Bronchial epithelial cell (primary cell): ENCODE measurements around the gene NR0B1. TPM values are rescaled to one million over a fixed set of nuclear protein-coding genes. Genes with fewer than 3 reads are reported as not detected.
A peak's percentile ranks its signal among the peaks of the same experiment; 100 is the strongest.

Source experiments
- DNase-seq: peaks from one replicate; pipeline ENCODE4 v3.0.0-alpha.2; 2010; ENCODE audit warnings: low read depth
- FAIRE-seq: peaks from 2 replicates; lab custom pipeline; 2011; peaks lifted over from hg19 to GRCh38; lab: Jason Lieb, UNC
- H3K27me3 ChIP-seq: 2 replicates; pipeline ENCODE4 v1.5.1; 2011; ENCODE audit warnings: low read length; ENCODE audit not compliant: control insufficient read depth, insufficient read depth
- H3K36me3 ChIP-seq: 2 replicates; pipeline ENCODE4 v1.5.1; 2011; ENCODE audit warnings: low read length; ENCODE audit not compliant: control insufficient read depth, insufficient read depth
- H3K4me3 ChIP-seq: 2 replicates; pipeline ENCODE4 v1.5.1; 2011; ENCODE audit warnings: mild to moderate bottlenecking, low read depth, low read length, control low read depth
- total RNA-seq: library from RNA; depleted of rRNA; stranded (reverse); fragments of >200 nt; gene quantifications from 2 replicates; pipeline ENCODE4 v1.2.1, GENCODE V29; 2014
- TF ChIP-seq, protein P1 (sequence below): IDR thresholded peaks from 2 replicates; pipeline ENCODE4 v1.5.1; 2011; ENCODE audit warnings: mild to moderate bottlenecking, moderate library complexity, low read length, control low read depth, inconsistent platforms; ENCODE audit not compliant: insufficient read depth, severe bottlenecking

NR0B1 gene, protein sequence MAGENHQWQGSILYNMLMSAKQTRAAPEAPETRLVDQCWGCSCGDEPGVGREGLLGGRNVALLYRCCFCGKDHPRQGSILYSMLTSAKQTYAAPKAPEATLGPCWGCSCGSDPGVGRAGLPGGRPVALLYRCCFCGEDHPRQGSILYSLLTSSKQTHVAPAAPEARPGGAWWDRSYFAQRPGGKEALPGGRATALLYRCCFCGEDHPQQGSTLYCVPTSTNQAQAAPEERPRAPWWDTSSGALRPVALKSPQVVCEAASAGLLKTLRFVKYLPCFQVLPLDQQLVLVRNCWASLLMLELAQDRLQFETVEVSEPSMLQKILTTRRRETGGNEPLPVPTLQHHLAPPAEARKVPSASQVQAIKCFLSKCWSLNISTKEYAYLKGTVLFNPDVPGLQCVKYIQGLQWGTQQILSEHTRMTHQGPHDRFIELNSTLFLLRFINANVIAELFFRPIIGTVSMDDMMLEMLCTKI
- 0.26 TPM in 1 of 2 replicates, not detected in the other for total RNA-seq

DNA sequence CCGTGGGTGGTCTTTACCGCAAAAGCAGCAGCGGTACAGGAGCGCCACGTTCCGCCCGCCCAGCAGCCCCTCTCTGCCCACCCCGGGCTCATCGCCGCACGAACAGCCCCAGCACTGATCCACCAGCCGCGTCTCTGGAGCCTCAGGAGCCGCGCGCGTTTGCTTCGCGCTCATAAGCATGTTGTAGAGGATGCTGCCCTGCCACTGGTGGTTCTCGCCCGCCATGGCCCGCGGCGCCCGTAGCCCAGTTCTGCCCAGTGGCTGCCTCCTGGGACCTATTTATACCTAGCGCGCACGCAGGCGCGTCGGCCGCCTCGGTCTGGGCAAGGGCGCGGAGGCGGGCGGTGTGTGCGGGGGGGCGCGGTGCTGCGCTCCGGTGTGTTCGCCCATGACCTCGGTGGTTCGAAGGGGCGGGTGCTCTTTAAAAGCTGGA lies at the start of gene NR0B1:
Gene NR0B1, minus strand, starts transcription at position 252 of the 433 bp plus-strand sequence. Its CDS starts 27 bp downstream, at position 225.
- no peaks in the 10 kb centered on the region for H3K36me3 ChIP-seq
- peak within 1 kb of the TSS; percentile 19 for H3K4me3 ChIP-seq
- FAIRE-seq (no peak), DNase-seq (no peak)
- TF ChIP-seq, protein P1, sequence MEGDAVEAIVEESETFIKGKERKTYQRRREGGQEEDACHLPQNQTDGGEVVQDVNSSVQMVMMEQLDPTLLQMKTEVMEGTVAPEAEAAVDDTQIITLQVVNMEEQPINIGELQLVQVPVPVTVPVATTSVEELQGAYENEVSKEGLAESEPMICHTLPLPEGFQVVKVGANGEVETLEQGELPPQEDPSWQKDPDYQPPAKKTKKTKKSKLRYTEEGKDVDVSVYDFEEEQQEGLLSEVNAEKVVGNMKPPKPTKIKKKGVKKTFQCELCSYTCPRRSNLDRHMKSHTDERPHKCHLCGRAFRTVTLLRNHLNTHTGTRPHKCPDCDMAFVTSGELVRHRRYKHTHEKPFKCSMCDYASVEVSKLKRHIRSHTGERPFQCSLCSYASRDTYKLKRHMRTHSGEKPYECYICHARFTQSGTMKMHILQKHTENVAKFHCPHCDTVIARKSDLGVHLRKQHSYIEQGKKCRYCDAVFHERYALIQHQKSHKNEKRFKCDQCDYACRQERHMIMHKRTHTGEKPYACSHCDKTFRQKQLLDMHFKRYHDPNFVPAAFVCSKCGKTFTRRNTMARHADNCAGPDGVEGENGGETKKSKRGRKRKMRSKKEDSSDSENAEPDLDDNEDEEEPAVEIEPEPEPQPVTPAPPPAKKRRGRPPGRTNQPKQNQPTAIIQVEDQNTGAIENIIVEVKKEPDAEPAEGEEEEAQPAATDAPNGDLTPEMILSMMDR = no peak
- H3K27me3 ChIP-seq = peaks cover 8% of the 10 kb centered on the region

DNA sequence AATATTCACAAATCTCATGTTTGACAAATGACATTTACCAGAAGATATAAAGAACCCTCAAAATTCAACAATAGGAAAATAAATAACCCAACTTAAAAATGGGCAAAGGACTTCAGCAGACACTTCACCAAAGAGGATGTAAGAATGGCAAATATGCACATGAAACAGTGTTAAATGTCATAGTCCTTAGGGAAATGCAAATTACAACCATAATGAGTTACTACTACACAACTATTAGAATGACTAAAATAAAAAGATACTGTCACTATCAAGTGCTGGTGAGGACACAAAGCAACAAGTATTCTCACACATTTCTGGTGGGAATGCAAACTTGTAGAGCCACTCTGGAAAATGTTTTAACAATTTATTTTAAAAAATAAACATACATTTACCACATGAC lies 40.8 kb upstream of the NR0B1 start:
- TF ChIP-seq, protein P1 = no peak
- FAIRE-seq = no peak
- Histone ChIP-seq H3K36me3 (no peaks in the 10 kb centered on the region), H3K4me3 (no peak overlapping the region), H3K27me3 (no peaks in the 10 kb centered on the region)
- no peak for DNase-seq

DNA sequence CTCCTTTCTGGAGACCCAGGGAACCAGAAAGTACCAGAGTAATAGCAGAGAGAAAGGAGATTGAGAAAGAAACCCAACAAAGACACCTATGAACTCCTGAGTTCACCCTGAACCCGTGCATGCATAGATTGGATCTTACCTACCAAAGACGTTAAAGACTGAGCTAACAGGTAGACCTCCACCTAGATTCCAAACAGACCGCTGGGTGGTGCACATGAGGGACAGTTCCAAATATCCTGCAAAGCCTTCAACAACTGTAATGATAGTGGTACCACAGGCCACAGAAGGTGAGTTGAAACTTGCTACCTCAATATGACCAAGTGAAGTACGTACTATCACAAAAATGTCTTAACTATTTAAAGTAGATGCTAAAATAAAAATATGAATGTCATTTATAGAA lies 34.0 kb upstream of the NR0B1 start:
- Histone ChIP-seq H3K27me3 (no peaks in the 10 kb centered on the region), H3K4me3 (no peak overlapping the region), H3K36me3 (no peaks in the 10 kb centered on the region)
- FAIRE-seq (no peak), DNase-seq (no peak)
- TF ChIP-seq, protein P1 = no peak

DNA sequence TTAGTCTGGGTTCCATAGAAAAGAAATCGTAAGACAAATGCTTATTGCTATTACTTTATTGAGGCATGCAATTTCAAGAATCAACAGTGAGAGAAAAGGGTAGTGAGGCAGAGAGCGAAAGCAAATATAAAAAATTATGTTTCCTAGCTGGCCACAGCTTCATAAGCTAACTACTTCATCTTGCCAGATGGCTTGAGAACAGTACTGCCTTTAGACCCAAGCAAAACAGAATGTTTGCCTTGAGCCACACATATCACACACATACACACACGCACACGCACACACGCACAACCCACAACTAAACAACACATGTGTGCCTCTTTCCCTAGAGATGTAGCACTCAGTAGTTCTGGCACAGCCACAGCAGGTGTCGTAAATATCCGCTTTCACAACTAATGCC lies 31.6 kb upstream of the NR0B1 start:
- FAIRE-seq = no peak
- TF ChIP-seq, protein P1 = no peak
- Histone ChIP-seq H3K4me3 (no peak overlapping the region), H3K27me3 (no peaks in the 10 kb centered on the region), H3K36me3 (no peaks in the 10 kb centered on the region)
- DNase-seq = no peak

DNA sequence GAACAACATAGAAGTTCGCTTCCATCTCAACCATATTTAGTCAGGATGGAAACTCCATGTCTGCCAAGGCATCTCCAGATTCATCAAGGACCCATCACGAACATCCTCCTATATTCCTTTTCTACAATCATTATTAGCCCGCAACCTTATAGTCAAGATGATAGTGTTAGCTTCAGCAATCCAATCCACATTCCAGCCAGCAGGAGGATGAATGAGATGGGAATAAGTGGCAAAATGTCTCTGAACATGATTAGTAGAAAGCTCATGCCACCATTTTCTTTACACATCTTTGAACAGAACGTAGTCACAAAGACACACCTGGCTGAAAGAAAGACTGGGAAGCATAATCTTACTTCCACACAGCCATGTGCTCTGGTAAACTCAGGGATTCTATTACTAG lies 18.6 kb upstream of the NR0B1 start:
- FAIRE-seq (no peak), DNase-seq (no peak)
- H3K27me3 ChIP-seq = no peaks in the 10 kb centered on the region
- H3K36me3 ChIP-seq = no peaks in the 10 kb centered on the region
- TF ChIP-seq, protein P1 = no peak
- no peak overlapping the region for H3K4me3 ChIP-seq
